Body of pancreas (tissue), 4 donors: ENCODE measurements around the gene GREB1. TPM values are rescaled to one million over a fixed set of nuclear protein-coding genes. Genes with fewer than 3 reads are reported as not detected.

Experiments used
- ATAC-seq: fragments of 150-250 bp; one replicate; pipeline ENCODE4 v1.9.1; 2016
- DNase-seq, 4 donors: peaks; one replicate each; pipeline ENCODE4 v3.0.0-alpha.2; 2019
- H3K27ac ChIP-seq, 4 donors: fragments of 200-600 bp; sonication (generic); 1 replicate in 3 of 4; 2 replicates in 1 of 4; pipeline versions ENCODE4 v1.5.1 to v1.6.1; 2016 to 2019; ENCODE audit warnings: mild to moderate bottlenecking in 1 of 4, mixed read lengths in 1 of 4, moderate library complexity in 1 of 4
- H3K27me3 ChIP-seq, 2 donors: fragments of 200-600 bp; sonication (generic); one replicate each; pipeline ENCODE4 v1.6.0; 2016; ENCODE audit warnings: mild to moderate bottlenecking in 1 of 2
- H3K36me3 ChIP-seq, 2 donors: fragments of 200-600 bp; sonication (generic); replicated peaks in 1 of 2; 2 replicates each; pipeline ENCODE4 v1.5.1; 2016; ENCODE audit warnings: low read depth in 2 of 2; ENCODE audit not compliant: insufficient read depth in 1 of 2
- H3K4me1 ChIP-seq: fragments of 200-600 bp; sonication (generic); one replicate; pipeline ENCODE4 v1.6.0; 2016
- H3K4me3 ChIP-seq, 2 donors: fragments of 200-600 bp; sonication (generic); 1 replicate in 1 of 2; 2 replicates in 1 of 2; pipeline ENCODE4 v1.5.1; 2016 to 2019
- H3K9me3 ChIP-seq, 3 donors: fragments of 200-600 bp; sonication (generic); 1 replicate in 2 of 3; 2 replicates in 1 of 3; pipeline ENCODE4 v1.5.1; 2016
- CTCF ChIP-seq, 7 experiments: fragments of 450-650 bp in 4 of 7; fragments of 200-600 bp in 3 of 7; sonication (generic) in 3 of 7; IDR thresholded peaks; one replicate each; pipeline ENCODE4 v1.5.1; 2016 to 2019; ENCODE audit warnings: antibody characterized with exemption in 7 of 7
- POLR2A ChIP-seq, 3 donors: fragments of 450-650 bp; IDR thresholded peaks; one replicate each; pipeline ENCODE4 v1.6.1; 2016; ENCODE audit warnings: antibody characterized with exemption in 3 of 3, mild to moderate bottlenecking in 2 of 3
- WGBS, 2 donors: methylation state at CpG; one replicate each; pipeline ENCODE4 v1.1.5; 2017; 5-methylcytosine and 5-hydroxymethylcytosine counted together
- intact Hi-C: fragments of 100-400 bp; cut with DNase I; formaldehyde crosslinking; loops from one replicate; pipeline ENCODE4 v1.15.1; 2023
- total RNA-seq, 2 donors: library from RNA; depleted of rRNA; stranded (reverse); fragments of >200 nt; gene quantifications; one replicate each; pipeline ENCODE4 v1.1.0, GENCODE V29; 2016

The GREB1 gene
- total RNA-seq, 2 donors from 2014 or later = 10.4 to 19.8 TPM

DNA sequence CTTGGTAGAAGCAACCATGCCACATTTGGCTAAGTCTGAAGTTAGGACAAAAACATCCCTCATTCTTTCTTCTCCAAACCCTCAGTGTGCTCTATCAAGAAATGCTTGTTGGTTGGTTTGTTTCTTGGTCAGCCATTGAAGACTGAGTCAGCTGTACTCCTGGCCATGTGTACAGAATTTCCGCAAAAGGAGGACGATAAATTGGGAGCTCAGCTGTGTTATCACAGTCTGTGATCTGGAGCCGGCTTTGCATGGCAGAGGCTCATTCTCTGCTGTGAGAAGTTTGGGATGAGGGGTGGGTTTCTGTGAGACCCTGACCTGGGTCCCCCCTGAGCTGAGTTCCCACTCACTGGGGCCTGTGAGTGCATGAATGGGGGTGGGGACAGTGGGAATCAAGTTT is 41.6 kb upstream of the GREB1 start:
- H3K9me3 ChIP-seq = no peaks in the 10 kb centered on the region
- H3K27me3 ChIP-seq = no peaks in the 10 kb centered on the region
- ATAC-seq (no peak), DNase-seq (no peak)
- intact Hi-C loops = loop anchor here (10.0 kb wide), 1 partner anchor 53 kb away; no protein-coding TSS in a partner anchor
- TF ChIP-seq CTCF (IDR thresholded peaks at IDR 0.05) (no peak), POLR2A (IDR thresholded peaks at IDR 0.05) (no peak)
- 76 to 87% methylated on average over 3 of the region's 3 CpGs for WGBS, 2 donors
- H3K4me1 ChIP-seq = no peaks in the 10 kb centered on the region
- no peak overlapping the region for H3K27ac ChIP-seq
- no peak overlapping the region for H3K4me3 ChIP-seq
- no peaks in the 10 kb centered on the region for H3K36me3 ChIP-seq

DNA sequence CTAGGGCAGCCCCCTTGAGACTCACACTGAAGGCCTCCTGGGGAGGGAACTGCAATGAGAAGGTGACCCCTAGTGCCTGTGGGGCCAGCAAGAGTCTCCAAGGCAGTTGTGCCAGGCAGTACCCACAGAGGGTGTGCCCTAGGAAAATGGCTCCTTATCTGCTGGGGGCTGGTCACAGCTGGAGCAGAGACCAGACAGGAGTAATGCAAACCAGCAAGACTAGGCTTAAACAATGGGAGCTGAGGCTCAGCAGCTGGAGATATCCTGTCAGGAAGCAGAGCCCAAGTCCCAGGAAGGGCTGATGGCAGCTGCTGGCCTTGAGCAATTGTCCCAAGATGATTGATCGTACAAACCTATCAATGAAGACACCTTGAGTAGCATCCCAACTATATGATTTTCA is 41.1 kb upstream of the GREB1 start:
- ATAC-seq = no peak

DNA sequence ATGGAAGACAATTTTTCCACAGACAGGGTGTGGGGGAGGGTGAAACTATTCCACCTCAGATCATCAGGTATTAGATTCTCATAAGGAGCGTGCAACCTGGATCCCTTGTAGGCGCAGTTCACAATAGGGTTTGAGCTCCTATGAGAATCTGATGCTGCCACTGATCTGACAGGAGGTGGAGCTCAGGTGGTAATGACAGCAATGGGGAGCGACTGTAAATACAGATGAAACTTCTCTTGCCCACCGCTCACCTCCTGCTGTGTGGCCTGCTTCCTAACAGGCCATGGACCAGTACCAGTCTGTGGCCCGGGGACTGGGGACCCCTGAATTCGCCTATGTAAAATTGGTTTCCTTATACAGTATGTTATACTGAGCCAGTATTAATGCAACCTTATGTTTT is 40.6 kb upstream of the GREB1 start:
- DNase-seq = no peak
- Histone ChIP-seq H3K36me3 (no peaks in the 10 kb centered on the region), H3K4me3 (no peak overlapping the region), H3K9me3 (no peaks in the 10 kb centered on the region), H3K27ac (no peak overlapping the region), H3K27me3 (no peaks in the 10 kb centered on the region), H3K4me1 (peaks cover 3% of the 10 kb centered on the region)
- WGBS, 2 donors = 88 to 94% methylated on average over 6 of the region's 6 CpGs
- TF ChIP-seq CTCF (IDR thresholded peaks at IDR 0.05) (no peak), POLR2A (IDR thresholded peaks at IDR 0.05) (no peak)
- intact Hi-C loops = loop anchor here (10.0 kb wide), 1 partner anchor 52 kb away; no protein-coding TSS in a partner anchor
- no peak for ATAC-seq

More for the DNA sequence above, 41.1 kb upstream of the GREB1 start:
- Histone ChIP-seq H3K9me3 (no peaks in the 10 kb centered on the region), H3K27ac (no peak overlapping the region), H3K36me3 (no peaks in the 10 kb centered on the region), H3K4me1 (no peaks in the 10 kb centered on the region), H3K27me3 (no peaks in the 10 kb centered on the region), H3K4me3 (no peak overlapping the region)
- no peak for DNase-seq
- WGBS, 2 donors = 80 to 100% methylated on average over 1 of the region's 1 CpG
- intact Hi-C loops = loop anchor here (10.0 kb wide), 1 partner anchor 52 kb away; no protein-coding TSS in a partner anchor
- TF ChIP-seq POLR2A (IDR thresholded peaks at IDR 0.05) = no peak
- TF ChIP-seq CTCF (IDR thresholded peaks at IDR 0.05) = no peak

DNA sequence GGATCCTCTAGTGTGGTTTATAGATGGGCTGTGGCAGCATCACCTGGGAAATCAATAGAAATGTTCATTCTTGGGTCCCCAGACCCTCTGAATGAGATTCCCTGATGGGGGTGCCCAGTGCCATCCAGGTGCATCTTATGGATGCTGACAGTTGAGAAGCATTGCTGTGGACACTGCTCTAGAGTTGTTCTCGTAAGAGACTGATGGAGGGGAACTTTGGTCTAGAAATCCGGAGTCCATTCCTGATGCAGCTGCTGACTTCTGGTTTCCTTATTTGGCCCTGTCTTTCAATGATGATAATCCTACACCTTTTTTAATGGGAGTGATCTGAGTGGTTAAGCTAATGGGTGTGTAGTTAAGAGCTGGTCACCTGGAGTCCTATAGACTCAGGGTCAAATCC is 39.5 kb upstream of the GREB1 start:
- H3K27ac ChIP-seq = no peak overlapping the region
- H3K27me3 ChIP-seq = no peaks in the 10 kb centered on the region
- 100% methylated on average over 2 of the region's 2 CpGs for WGBS, 2 donors
- no peak for ATAC-seq
- intact Hi-C loops = loop anchor here (10.0 kb wide), 1 partner anchor 50 kb away; no protein-coding TSS in a partner anchor
- no peaks in the 10 kb centered on the region for H3K9me3 ChIP-seq
- no peaks in the 10 kb centered on the region for H3K36me3 ChIP-seq
- no peak for DNase-seq
- peaks cover 14% of the 10 kb centered on the region for H3K4me1 ChIP-seq
- H3K4me3 ChIP-seq = no peak overlapping the region
- no peak for TF ChIP-seq POLR2A (IDR thresholded peaks at IDR 0.05)
- no peak for TF ChIP-seq CTCF (IDR thresholded peaks at IDR 0.05)
